Liver (tissue), 9 donors: ENCODE results near the gene CHN2. TPM values are rescaled to one million over a fixed set of nuclear protein-coding genes. Genes with fewer than 3 reads are reported as not detected.

Experiments
- DNase-seq: peaks from one replicate; pipeline ENCODE4 v3.0.0-alpha.2; 2017; ENCODE audit warnings: low spot score
- H3K27ac ChIP-seq, 2 donors: one replicate each; pipeline ENCODE4 v1.7.0; 2013; ENCODE audit warnings: inconsistent platforms in 2 of 2, low read length in 2 of 2, control low read depth in 1 of 2, low read depth in 1 of 2, mild to moderate bottlenecking in 1 of 2
- H3K27me3 ChIP-seq, 4 donors: one replicate each; pipeline versions ENCODE4 v1.6.1 to v1.7.0; 2013; ENCODE audit warnings: low read length in 3 of 4, inconsistent platforms in 1 of 4, mild to moderate bottlenecking in 1 of 4, moderate library complexity in 1 of 4; ENCODE audit not compliant: control insufficient read depth in 4 of 4, insufficient read depth in 4 of 4
- H3K36me3 ChIP-seq, 4 donors: one replicate each; pipeline versions ENCODE4 v1.6.1 to v1.7.0; 2013; ENCODE audit warnings: low read length in 3 of 4, mild to moderate bottlenecking in 3 of 4, low read depth in 1 of 4, moderate library complexity in 1 of 4; ENCODE audit not compliant: control insufficient read depth in 4 of 4, insufficient read depth in 3 of 4
- H3K4me1 ChIP-seq, 4 donors: one replicate each; pipeline versions ENCODE4 v1.6.1 to v1.7.0; 2013; ENCODE audit warnings: low read length in 3 of 4, mild to moderate bottlenecking in 3 of 4, moderate library complexity in 1 of 4; ENCODE audit not compliant: control insufficient read depth in 4 of 4, insufficient read depth in 4 of 4
- H3K4me3 ChIP-seq, 3 donors: one replicate each; pipeline versions ENCODE4 v1.6.1 to v1.7.0; 2013; ENCODE audit warnings: low read length in 3 of 3, control low read depth in 1 of 3, low read depth in 1 of 3, mild to moderate bottlenecking in 1 of 3
- H3K9ac ChIP-seq, 2 donors: one replicate each; pipeline ENCODE4 v1.7.0; 2013; ENCODE audit warnings: low read length in 2 of 2, mild to moderate bottlenecking in 2 of 2, moderate library complexity in 2 of 2, control low read depth in 1 of 2, low read depth in 1 of 2
- H3K9me3 ChIP-seq, 4 donors: one replicate each; pipeline versions ENCODE4 v1.6.1 to v1.7.0; 2013; ENCODE audit warnings: low read length in 3 of 4; ENCODE audit not compliant: control insufficient read depth in 4 of 4
- GABPA ChIP-seq, 2 donors: IDR thresholded peaks in 1 of 2; conservative IDR thresholded peaks in 1 of 2; 2 replicates each; pipeline ENCODE4 v1.6.1; 2016; ENCODE audit warnings: antibody characterized with exemption in 2 of 2, mild to moderate bottlenecking in 1 of 2, moderate library complexity in 1 of 2
- HNF4A ChIP-seq, 2 donors: conservative IDR thresholded peaks; 2 replicates each; pipeline ENCODE4 v1.6.1; 2016; ENCODE audit warnings: antibody characterized with exemption in 2 of 2, mild to moderate bottlenecking in 2 of 2
- HNF4G ChIP-seq: IDR thresholded peaks from 2 replicates; pipeline ENCODE4 v1.6.1; 2016; ENCODE audit warnings: antibody characterized with exemption
- JUND ChIP-seq, 2 donors: IDR thresholded peaks; 2 replicates each; pipeline ENCODE4 v1.6.1; 2016; ENCODE audit warnings: antibody characterized with exemption in 2 of 2
- NR2F2 ChIP-seq: IDR thresholded peaks from 2 replicates; pipeline ENCODE4 v1.6.1; 2016; ENCODE audit warnings: antibody characterized with exemption
- RAD21 ChIP-seq, 2 donors: IDR thresholded peaks; 2 replicates each; pipeline ENCODE4 v1.6.1; 2016; ENCODE audit warnings: antibody characterized with exemption in 2 of 2, mild to moderate bottlenecking in 2 of 2
- REST ChIP-seq: IDR thresholded peaks from 2 replicates; pipeline ENCODE4 v1.6.1; 2016; ENCODE audit warnings: antibody characterized with exemption, mild to moderate bottlenecking
- RXRA ChIP-seq, 2 donors: IDR thresholded peaks; 2 replicates each; pipeline ENCODE4 v1.6.1; 2017 to 2018; ENCODE audit warnings: antibody characterized with exemption in 2 of 2, mild to moderate bottlenecking in 1 of 2
- SP1 ChIP-seq: IDR thresholded peaks from 2 replicates; pipeline ENCODE4 v1.6.1; 2018; ENCODE audit warnings: antibody characterized with exemption, mild to moderate bottlenecking
- TAF1 ChIP-seq: conservative IDR thresholded peaks from 2 replicates; pipeline ENCODE4 v1.6.1; 2016; ENCODE audit warnings: antibody characterized with exemption, mild to moderate bottlenecking
- YY1 ChIP-seq: IDR thresholded peaks from 2 replicates; pipeline ENCODE4 v1.6.1; 2016; ENCODE audit warnings: antibody characterized with exemption, mild to moderate bottlenecking
- WGBS: extraction: QIAGEN DNeasy Blood & Tissue Kit; methylation state at CpG from one replicate; pipeline ENCODE4 v1.1.7; 2013; 5-methylcytosine and 5-hydroxymethylcytosine counted together
- polyA plus RNA-seq, 2 donors: library from polyadenylated mRNA; stranded (reverse) in 1 of 2; unstranded in 1 of 2; fragments of 200-250 nt in 1 of 2; fragments of >200 nt in 1 of 2; fragmentation: Nextera tagmentation in 1 of 2; extraction: Ambion mirVana in 1 of 2; gene quantifications; one replicate each; pipeline versions ENCODE4 v1.2.1 to v1.2.3, GENCODE V29; 2013 to 2015
- total RNA-seq, 2 donors: library from RNA; depleted of rRNA; stranded (reverse); fragments of >200 nt; gene quantifications; one replicate each; pipeline ENCODE4 v1.2.3, GENCODE V29; 2014
- TF ChIP-seq, protein P1 (sequence below): IDR thresholded peaks from 2 replicates; pipeline ENCODE4 v1.6.1; 2016; ENCODE audit warnings: antibody characterized with exemption
- TF ChIP-seq, protein P2 (sequence below): IDR thresholded peaks from 2 replicates; pipeline ENCODE4 v1.6.1; 2016; ENCODE audit warnings: antibody characterized with exemption
- donor health status: healthy.
- donor health status: healthy.
- donor health status: healthy.
- donor health status: healthy.
- donor health status: healthy.

CHN2 gene
- total and polyA plus RNA-seq, 4 donors: 8.3 to 25.4 (median 17.8) TPM

GRCh38 chr7:29445736-29446135 lies 251.2 kb downstream of the CHN2 start:
- TF ChIP-seq, protein P1, sequence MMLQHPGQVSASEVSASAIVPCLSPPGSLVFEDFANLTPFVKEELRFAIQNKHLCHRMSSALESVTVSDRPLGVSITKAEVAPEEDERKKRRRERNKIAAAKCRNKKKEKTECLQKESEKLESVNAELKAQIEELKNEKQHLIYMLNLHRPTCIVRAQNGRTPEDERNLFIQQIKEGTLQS: no peak
- TF ChIP-seq RXRA (IDR thresholded peaks at IDR 0.05) (no peak), NR2F2 (no peak), HNF4A (conservative IDR thresholded peaks at IDR 0.05) (no peak), REST (no peak), RAD21 (IDR thresholded peaks at IDR 0.05) (no peak), JUND (IDR thresholded peaks at IDR 0.05) (no peak), YY1 (no peak), HNF4G (no peak), TAF1 (no peak), SP1 (no peak)
- TF ChIP-seq, protein P2, sequence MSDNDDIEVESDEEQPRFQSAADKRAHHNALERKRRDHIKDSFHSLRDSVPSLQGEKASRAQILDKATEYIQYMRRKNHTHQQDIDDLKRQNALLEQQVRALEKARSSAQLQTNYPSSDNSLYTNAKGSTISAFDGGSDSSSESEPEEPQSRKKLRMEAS: no peak
- Histone ChIP-seq H3K27ac (no peak overlapping the region), H3K4me3 (no peak overlapping the region), H3K4me1 (peaks cover 0 to 6% (median 4%) of the 10 kb centered on the region in 4 donors), H3K9me3 (no peaks in the 10 kb centered on the region), H3K27me3 (no peaks in the 10 kb centered on the region), H3K9ac (no peak overlapping the region), H3K36me3 (no peaks in the 10 kb centered on the region)
- no peak for DNase-seq
- 80% methylated on average over 6 of the region's 6 CpGs for WGBS

- no peaks in the 10 kb centered on the region for H3K27me3 ChIP-seq
- 76% methylated on average over 3 of the region's 3 CpGs for WGBS
- TF ChIP-seq RAD21 (IDR thresholded peaks at IDR 0.05) (peak; percentile 12), RXRA (IDR thresholded peaks at IDR 0.05) (peak; percentile 58 to 66), SP1 (no peak)
- peaks cover 0 to 2% (median 0%) of the 10 kb centered on the region in 4 donors for H3K36me3 ChIP-seq
- no peaks in the 10 kb centered on the region for H3K9me3 ChIP-seq
- no peak overlapping the region for H3K4me3 ChIP-seq
- no peak for DNase-seq
- no peak overlapping the region for H3K9ac ChIP-seq
- peaks cover 0 to 6% (median 4%) of the 10 kb centered on the region in 4 donors for H3K4me1 ChIP-seq
- no peak overlapping the region for H3K27ac ChIP-seq
Observed at GRCh38 chr7:29447828-29448227, 253.3 kb downstream of the CHN2 start.

GRCh38 chr7:29449569-29450260 lies 255.1 kb downstream of the CHN2 start:
- Histone ChIP-seq H3K36me3 (peaks cover 0 to 2% (median 0%) of the 10 kb centered on the region in 4 donors), H3K4me1 (peaks cover 0 to 6% (median 4%) of the 10 kb centered on the region in 4 donors), H3K27me3 (no peaks in the 10 kb centered on the region), H3K9me3 (no peaks in the 10 kb centered on the region), H3K4me3 (no peak overlapping the region), H3K27ac (no peak overlapping the region), H3K9ac (no peak overlapping the region)
- DNase-seq: no peak
- WGBS: 47% methylated on average over 3 of the region's 3 CpGs
- peak in 1 of 2 donors; percentile 78 for TF ChIP-seq JUND (IDR thresholded peaks at IDR 0.05)
- TF ChIP-seq, protein P2: peak; percentile 64
- TF ChIP-seq, protein P1: no peak
- TF ChIP-seq GABPA (IDR thresholded peaks at IDR 0.05 in 1 of 2, conservative IDR thresholded peaks at IDR 0.05 in 1 of 2): no peak
